K562 (cell line): ENCODE measurements around the gene SNX30. TPM values are rescaled to one million over a fixed set of nuclear protein-coding genes. Genes with fewer than 3 reads are reported as not detected.

Source experiments
- AFF1 ChIP-seq, 2 experiments: fragments of 450-650 bp; IDR thresholded peaks; 2 replicates each; pipeline ENCODE4 v1.6.1; 2018; ENCODE audit warnings: mild to moderate bottlenecking in 2 of 2, low read depth in 1 of 2; ENCODE audit not compliant: partially characterized antibody in 2 of 2
- LARP7 ChIP-seq: fragments of 450-650 bp; IDR thresholded peaks from 2 replicates; pipeline ENCODE4 v1.6.1; 2016
- SP2 ChIP-seq: IDR thresholded peaks from 2 replicates; pipeline ENCODE4 v1.6.1; 2011; ENCODE audit warnings: mild to moderate bottlenecking, low read depth, low read length, moderate library complexity; ENCODE audit not compliant: poor library complexity, severe bottlenecking; ENCODE audit errors: extremely low read depth
- ZNF407 ChIP-seq: fragments of 450-650 bp; IDR thresholded peaks from 2 replicates; pipeline ENCODE4 v1.6.1; 2016; ENCODE audit warnings: low read depth
- polyA plus RNA-seq, 8 experiments: library from polyadenylated mRNA; depleted of rRNA in 4 of 8; stranded (reverse) in 5 of 8; unstranded in 3 of 8; fragments of >200 nt; fragmentation: Nextera tagmentation in 2 of 8; fragmentation: Illumina TruSeq in 1 of 8; extraction: Ambion mirVana in 2 of 8; extraction: Trizol in 1 of 8; gene quantifications; 2 replicates each; pipeline versions ENCODE4 v1.2.1 to v1.2.3, GENCODE V29; 2011 to 2014; ENCODE audit warnings: inconsistent platforms in 1 of 8, missing spikeins in 1 of 8
- total RNA-seq, 7 experiments: library from RNA; depleted of rRNA in 6 of 7; stranded (reverse); fragments of >200 nt in 6 of 7; fragmentation: Illumina TruSeq in 2 of 7; extraction: Trizol in 2 of 7; gene quantifications; 2 replicates each; pipeline versions ENCODE4 v1.2.1 to v1.2.3, GENCODE V29; 2011 to 2021; ENCODE audit warnings: low replicate concordance in 1 of 7

The SNX30 gene
- total and polyA plus RNA-seq, 9 of the 15 experiments (the other 6 are each of a cell fraction or from before 2014, with no cell fraction given), result 0.76 to 5.9 (median 3.3) TPM

- TF ChIP-seq AFF1 (IDR thresholded peaks at IDR 0.05; ENCODE audit: low read depth in 1 of 2, partially characterized antibody in 2 of 2), result no peak
- TF ChIP-seq SP2, result no peak
- no peak for TF ChIP-seq ZNF407
- TF ChIP-seq LARP7, result no peak
These were observed 666 bp downstream of the SNX30 start (continued) for GRCh38 chr9:112751056-112751795.
